Measurements from ENCODE around the gene BANP.
"Not testable (repeated sequence)": the region's sequence is repeated elsewhere in the genome, so short reads cannot be mapped to it uniquely, and the experiment has no call there.

BANP gene

GRCh38 chr16:88073201-88073721, 122.0 kb downstream of the BANP start:
- H3K9ac ChIP-seq (ENCODE audit: low read length), result no peak overlapping the region
- H3K27me3 ChIP-seq (ENCODE audit: control insufficient read depth, insufficient read depth, low read length), result no peaks in the 10 kb centered on the region
- H3K36me3 ChIP-seq (ENCODE audit: control insufficient read depth, low read depth, low read length), result peaks cover 4% of the 10 kb centered on the region
- H3K9me3 ChIP-seq (ENCODE audit: control insufficient read depth, low read depth, low read length), result no peaks in the 10 kb centered on the region
- H3K4me1 ChIP-seq (ENCODE audit: control insufficient read depth, low read depth, low read length), result no peaks in the 10 kb centered on the region
- H3K4me3 ChIP-seq (ENCODE audit: low read length), result no peak overlapping the region
- H3K27ac ChIP-seq (ENCODE audit: low read length), result no peak overlapping the region

GRCh38 chr16:88074041-88074440, 122.8 kb downstream of the BANP start:
- H3K36me3 ChIP-seq (ENCODE audit: control insufficient read depth, low read depth, low read length), result peaks cover 4% of the 10 kb centered on the region
- no peaks in the 10 kb centered on the region for H3K4me1 ChIP-seq (ENCODE audit: control insufficient read depth, low read depth, low read length)
- H3K4me3 ChIP-seq (ENCODE audit: low read length), result no peak overlapping the region
- no peak overlapping the region for H3K27ac ChIP-seq (ENCODE audit: low read length)
- H3K9me3 ChIP-seq (ENCODE audit: control insufficient read depth, low read depth, low read length), result no peaks in the 10 kb centered on the region
- no peak overlapping the region for H3K9ac ChIP-seq (ENCODE audit: low read length)
- H3K27me3 ChIP-seq (ENCODE audit: control insufficient read depth, insufficient read depth, low read length), result no peaks in the 10 kb centered on the region

GRCh38 chr16:88076211-88076931, 125.1 kb downstream of the BANP start:
- no peak overlapping the region for H3K4me3 ChIP-seq (ENCODE audit: low read length)
- no peaks in the 10 kb centered on the region for H3K4me1 ChIP-seq (ENCODE audit: control insufficient read depth, low read depth, low read length)
- no peaks in the 10 kb centered on the region for H3K9me3 ChIP-seq (ENCODE audit: control insufficient read depth, low read depth, low read length)
- no peaks in the 10 kb centered on the region for H3K27me3 ChIP-seq (ENCODE audit: control insufficient read depth, insufficient read depth, low read length)
- no peaks in the 10 kb centered on the region for H3K36me3 ChIP-seq (ENCODE audit: control insufficient read depth, low read depth, low read length)
- H3K27ac ChIP-seq (ENCODE audit: low read length), result no peak overlapping the region
- no peak overlapping the region for H3K9ac ChIP-seq (ENCODE audit: low read length)

GRCh38 chr16:88076932-88077320, 125.7 kb downstream of the BANP start:
- not testable (repeated sequence) for H3K9me3 ChIP-seq (ENCODE audit: control insufficient read depth, low read depth, low read length); H3K36me3 ChIP-seq (ENCODE audit: control insufficient read depth, low read depth, low read length); H3K4me1 ChIP-seq (ENCODE audit: control insufficient read depth, low read depth, low read length); H3K4me3 ChIP-seq (ENCODE audit: low read length); H3K9ac ChIP-seq (ENCODE audit: low read length); H3K27ac ChIP-seq (ENCODE audit: low read length); H3K27me3 ChIP-seq (ENCODE audit: control insufficient read depth, insufficient read depth, low read length)

DNA sequence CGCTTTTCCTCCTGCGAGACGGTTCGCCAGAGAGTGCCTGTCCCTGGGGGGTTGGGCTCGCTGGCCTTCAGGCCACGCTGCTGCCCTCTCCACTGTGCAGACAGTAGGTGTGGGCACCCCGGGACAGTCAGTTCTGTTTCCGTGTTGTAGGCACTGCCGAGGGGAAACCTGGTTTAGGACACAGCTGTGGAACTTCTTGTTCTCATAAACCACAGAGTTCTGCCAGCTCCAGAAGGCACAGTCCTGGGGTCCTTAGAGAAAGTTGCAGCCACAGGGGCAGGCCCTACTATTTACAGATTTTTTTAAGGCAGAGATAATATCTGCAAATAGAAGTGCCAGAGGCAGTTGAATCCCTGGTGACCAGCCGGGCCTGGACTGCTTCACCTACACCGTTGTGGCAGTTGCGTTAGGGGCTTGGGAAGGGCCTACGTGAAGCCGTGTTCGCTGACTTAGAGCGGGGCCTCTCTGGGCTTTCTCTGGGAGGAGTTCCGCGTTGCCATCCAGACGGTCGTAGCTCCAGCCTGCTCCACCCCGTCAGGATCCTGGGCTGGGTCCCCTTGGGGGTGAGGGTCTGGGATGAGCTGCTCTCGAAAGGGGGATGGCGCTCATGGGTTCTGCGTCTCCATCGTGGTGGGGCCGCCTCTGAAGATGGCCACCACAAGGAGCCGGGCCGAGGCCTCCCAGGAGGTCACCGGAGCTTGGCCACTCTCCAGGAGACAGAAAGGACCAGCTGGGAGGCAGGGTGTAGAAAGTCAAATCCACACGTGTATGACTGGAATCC, 126.3 kb downstream of the BANP start:
- Histone ChIP-seq H3K4me1 (ENCODE audit: control insufficient read depth, low read depth, low read length) (no peaks in the 10 kb centered on the region), H3K9me3 (ENCODE audit: control insufficient read depth, low read depth, low read length) (no peaks in the 10 kb centered on the region), H3K27me3 (ENCODE audit: control insufficient read depth, insufficient read depth, low read length) (no peaks in the 10 kb centered on the region), H3K9ac (ENCODE audit: low read length) (no peak overlapping the region), H3K4me3 (ENCODE audit: low read length) (no peak overlapping the region), H3K36me3 (ENCODE audit: control insufficient read depth, low read depth, low read length) (no peaks in the 10 kb centered on the region), H3K27ac (ENCODE audit: low read length) (no peak overlapping the region)

GRCh38 chr16:88078111-88078775, 127.0 kb downstream of the BANP start:
- Histone ChIP-seq H3K9ac (ENCODE audit: low read length) (no peak overlapping the region), H3K9me3 (ENCODE audit: control insufficient read depth, low read depth, low read length) (no peaks in the 10 kb centered on the region), H3K27me3 (ENCODE audit: control insufficient read depth, insufficient read depth, low read length) (no peaks in the 10 kb centered on the region), H3K27ac (ENCODE audit: low read length) (no peak overlapping the region), H3K4me1 (ENCODE audit: control insufficient read depth, low read depth, low read length) (no peaks in the 10 kb centered on the region), H3K4me3 (ENCODE audit: low read length) (no peak overlapping the region), H3K36me3 (ENCODE audit: control insufficient read depth, low read depth, low read length) (no peaks in the 10 kb centered on the region)

- Histone ChIP-seq H3K36me3 (ENCODE audit: control insufficient read depth, low read depth, low read length) (no peaks in the 10 kb centered on the region), H3K9me3 (ENCODE audit: control insufficient read depth, low read depth, low read length) (no peaks in the 10 kb centered on the region), H3K9ac (ENCODE audit: low read length) (no peak overlapping the region), H3K27ac (ENCODE audit: low read length) (no peak overlapping the region), H3K4me1 (ENCODE audit: control insufficient read depth, low read depth, low read length) (no peaks in the 10 kb centered on the region), H3K4me3 (ENCODE audit: low read length) (no peak overlapping the region), H3K27me3 (ENCODE audit: control insufficient read depth, insufficient read depth, low read length) (no peaks in the 10 kb centered on the region)
Measured at GRCh38 chr16:88083582-88083981, 132.3 kb downstream of the BANP start.

GRCh38 chr16:88084881-88085280, 133.6 kb downstream of the BANP start:
- Histone ChIP-seq H3K27me3 (ENCODE audit: control insufficient read depth, insufficient read depth, low read length) (no peaks in the 10 kb centered on the region), H3K27ac (ENCODE audit: low read length) (no peak overlapping the region), H3K36me3 (ENCODE audit: control insufficient read depth, low read depth, low read length) (no peaks in the 10 kb centered on the region), H3K4me3 (ENCODE audit: low read length) (no peak overlapping the region), H3K9me3 (ENCODE audit: control insufficient read depth, low read depth, low read length) (no peaks in the 10 kb centered on the region), H3K4me1 (ENCODE audit: control insufficient read depth, low read depth, low read length) (no peaks in the 10 kb centered on the region), H3K9ac (ENCODE audit: low read length) (no peak overlapping the region)

DNA sequence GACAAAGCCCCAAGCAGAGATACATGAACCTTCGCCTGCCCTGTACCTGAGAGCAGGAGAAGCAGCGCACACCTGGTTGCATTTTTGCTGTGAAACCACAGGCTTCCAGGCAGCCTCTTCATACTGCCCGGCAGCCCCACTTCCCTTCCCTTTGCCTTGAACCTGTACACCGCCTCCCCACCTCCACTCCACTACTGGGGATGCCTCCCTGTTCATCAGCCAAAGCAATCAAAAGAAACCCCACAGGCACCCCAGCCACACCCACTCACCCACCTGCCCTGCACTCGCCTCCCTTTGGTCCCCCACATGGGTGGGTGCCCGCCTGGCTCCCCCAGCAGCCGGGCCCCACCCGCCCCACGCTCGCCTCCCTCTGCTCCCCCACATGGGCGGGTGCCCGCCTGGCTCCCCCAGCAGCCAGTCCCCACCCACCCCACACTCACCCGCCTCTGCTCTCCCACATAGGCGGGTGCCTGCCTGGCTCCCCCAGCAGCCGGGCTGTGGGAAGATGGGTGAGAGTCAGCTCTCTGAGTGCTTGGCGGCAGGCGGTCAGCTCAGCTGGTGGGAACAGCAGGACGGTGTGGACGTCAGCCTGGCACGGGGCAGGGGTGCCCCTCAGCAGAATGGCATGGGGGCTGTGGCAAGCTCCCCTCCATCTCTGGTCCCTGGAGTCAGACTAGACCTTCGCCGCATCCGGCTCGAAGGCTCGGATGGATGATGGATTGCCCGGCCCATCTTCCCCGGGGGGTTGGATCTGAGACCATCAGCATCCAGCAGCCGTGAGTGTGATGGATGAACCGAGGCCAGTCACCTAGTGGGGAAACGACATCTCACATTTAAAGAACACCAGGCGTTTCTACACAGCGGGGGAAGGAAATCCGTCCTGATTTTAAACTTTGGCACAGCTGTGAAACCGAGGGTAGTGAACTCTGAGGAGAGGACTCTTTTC, 135.6 kb downstream of the BANP start:
- Histone ChIP-seq H3K9ac (ENCODE audit: low read length) (no peak overlapping the region), H3K27ac (ENCODE audit: low read length) (no peak overlapping the region), H3K4me1 (ENCODE audit: control insufficient read depth, low read depth, low read length) (no peaks in the 10 kb centered on the region), H3K27me3 (ENCODE audit: control insufficient read depth, insufficient read depth, low read length) (no peaks in the 10 kb centered on the region), H3K4me3 (ENCODE audit: low read length) (no peak overlapping the region), H3K9me3 (ENCODE audit: control insufficient read depth, low read depth, low read length) (no peaks in the 10 kb centered on the region), H3K36me3 (ENCODE audit: control insufficient read depth, low read depth, low read length) (no peaks in the 10 kb centered on the region)

GRCh38 chr16:88087517-88087877, 136.3 kb downstream of the BANP start:
- Histone ChIP-seq H3K9me3 (ENCODE audit: control insufficient read depth, low read depth, low read length) (no peaks in the 10 kb centered on the region), H3K9ac (ENCODE audit: low read length) (no peak overlapping the region), H3K4me1 (ENCODE audit: control insufficient read depth, low read depth, low read length) (no peaks in the 10 kb centered on the region), H3K27ac (ENCODE audit: low read length) (no peak overlapping the region), H3K4me3 (ENCODE audit: low read length) (no peak overlapping the region), H3K27me3 (ENCODE audit: control insufficient read depth, insufficient read depth, low read length) (no peaks in the 10 kb centered on the region), H3K36me3 (ENCODE audit: control insufficient read depth, low read depth, low read length) (no peaks in the 10 kb centered on the region)

DNA sequence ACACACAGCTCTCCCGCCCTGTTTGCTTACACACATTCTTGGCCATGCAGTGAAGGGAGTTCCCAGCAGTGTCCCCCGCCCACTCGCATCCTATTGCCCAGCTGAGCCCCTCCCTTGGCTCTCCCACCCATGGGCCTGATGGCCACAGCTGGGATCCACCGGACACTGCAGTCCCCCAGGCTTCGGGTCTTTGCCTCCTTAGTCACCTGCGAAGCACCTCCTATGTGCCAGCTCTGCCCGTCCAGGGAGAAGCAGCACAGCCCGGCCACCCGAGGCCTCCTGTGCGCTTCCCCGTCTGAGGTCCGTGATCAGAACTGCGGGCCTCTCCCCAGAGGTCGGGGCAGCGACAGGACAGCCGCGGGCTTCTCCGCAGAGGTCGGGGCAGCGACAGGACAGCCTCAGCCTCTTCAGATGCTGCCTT, 136.9 kb downstream of the BANP start:
- no peaks in the 10 kb centered on the region for H3K4me1 ChIP-seq (ENCODE audit: control insufficient read depth, low read depth, low read length)
- no peak overlapping the region for H3K9ac ChIP-seq (ENCODE audit: low read length)
- no peaks in the 10 kb centered on the region for H3K9me3 ChIP-seq (ENCODE audit: control insufficient read depth, low read depth, low read length)
- H3K4me3 ChIP-seq (ENCODE audit: low read length), result no peak overlapping the region
- no peaks in the 10 kb centered on the region for H3K36me3 ChIP-seq (ENCODE audit: control insufficient read depth, low read depth, low read length)
- no peak overlapping the region for H3K27ac ChIP-seq (ENCODE audit: low read length)
- no peaks in the 10 kb centered on the region for H3K27me3 ChIP-seq (ENCODE audit: control insufficient read depth, insufficient read depth, low read length)
